ENCODE data around the gene PXDN.

- TF ChIP-seq CTCF (IDR thresholded peaks at IDR 0.05) (no peak), POLR2A (IDR thresholded peaks at IDR 0.05) (no peak)
Measured at GRCh38 chr2:1693723-1694122, 50.6 kb downstream of the PXDN start.

All from esophagus squamous epithelium (tissue), 4 donors.